NCI-H2081 treated with DMSO at 0.1 percent for 48 hours (cell line): ENCODE data around the gene BAIAP2L1.
"Not testable (repeated sequence)": the region's sequence is repeated elsewhere in the genome, so short reads cannot be mapped to it uniquely, and the experiment has no call there.

Experiments used
- DNase-seq: peaks from one replicate; lab custom pipeline; 2025; lab: John Stamatoyannopoulos, UW

BAIAP2L1 gene

GRCh38 chr7:98321301-98321700 is 79.6 kb downstream of the BAIAP2L1 start:
- no peak for DNase-seq

GRCh38 chr7:98319176-98319575 is 81.7 kb downstream of the BAIAP2L1 start:
- DNase-seq, result no peak

GRCh38 chr7:98317366-98318040 is 83.4 kb downstream of the BAIAP2L1 start:
- DNase-seq, result no peak

- not testable (repeated sequence) for DNase-seq
Measured at GRCh38 chr7:98315994-98316527, 84.8 kb downstream of the BAIAP2L1 start.

GRCh38 chr7:98315318-98315993 is 85.4 kb downstream of the BAIAP2L1 start:
- no peak for DNase-seq

GRCh38 chr7:98314469-98314868 is 86.4 kb downstream of the BAIAP2L1 start:
- no peak for DNase-seq

GRCh38 chr7:98312201-98312600 is 88.7 kb downstream of the BAIAP2L1 start:
- no peak for DNase-seq

GRCh38 chr7:98309566-98309965 is 91.3 kb downstream of the BAIAP2L1 start:
- DNase-seq, result no peak

- DNase-seq, result no peak
Measured at GRCh38 chr7:98307971-98308466, 92.9 kb downstream of the BAIAP2L1 start.

GRCh38 chr7:98305951-98306535 is 94.8 kb downstream of the BAIAP2L1 start:
- DNase-seq, result no peak

GRCh38 chr7:98303906-98304305 is 97.0 kb downstream of the BAIAP2L1 start:
- DNase-seq, result no peak

GRCh38 chr7:98303176-98303865 is 97.6 kb downstream of the BAIAP2L1 start:
- no peak for DNase-seq

GRCh38 chr7:98301693-98302470 is 99.0 kb downstream of the BAIAP2L1 start:
- DNase-seq, result no peak

- DNase-seq, result no peak
Measured at GRCh38 chr7:98300595-98301372, 100.1 kb downstream of the BAIAP2L1 start.

GRCh38 chr7:98297626-98298286 is 103.1 kb downstream of the BAIAP2L1 start:
- DNase-seq, result no peak

- DNase-seq, result no peak
Measured at GRCh38 chr7:98296833-98297232, 104.1 kb downstream of the BAIAP2L1 start.

- DNase-seq, result no peak
Measured at GRCh38 chr7:98295467-98296192, 105.3 kb downstream of the BAIAP2L1 start.

- DNase-seq, result peak; percentile 52
Measured at GRCh38 chr7:98294798-98295382, 106.0 kb downstream of the BAIAP2L1 start.

- no peak for DNase-seq
Measured at GRCh38 chr7:98294326-98294725, 106.6 kb downstream of the BAIAP2L1 start.
